ENCODE measurements around the gene SEC63.

SEC63 gene

GRCh38 chr6:107830060-107830459 is 127.9 kb downstream of the SEC63 start:
- ATAC-seq: no peak
- TF ChIP-seq RARB (CRISPR knock-in tag; IDR thresholded peaks at IDR 0.05) (no peak), ZNF70 (CRISPR knock-in tag; IDR thresholded peaks at IDR 0.05) (no peak), ZC3H10 (CRISPR knock-in tag; IDR thresholded peaks at IDR 0.05) (no peak), CSDC2 (CRISPR knock-in tag; IDR thresholded peaks at IDR 0.05) (no peak), OSR1 (CRISPR knock-in tag; IDR thresholded peaks at IDR 0.05) (no peak), ARNTL (CRISPR knock-in tag; IDR thresholded peaks at IDR 0.05; ENCODE audit: borderline replicate concordance, low read depth) (no peak)

GRCh38 chr6:107827541-107827940 is 130.5 kb downstream of the SEC63 start:
- ATAC-seq: no peak
- TF ChIP-seq ZC3H10 (CRISPR knock-in tag; IDR thresholded peaks at IDR 0.05) (no peak), ZNF565 (CRISPR knock-in tag; conservative IDR thresholded peaks at IDR 0.05; ENCODE audit: low read depth) (no peak), CSDC2 (CRISPR knock-in tag; IDR thresholded peaks at IDR 0.05) (no peak), OSR1 (CRISPR knock-in tag; IDR thresholded peaks at IDR 0.05) (no peak), GLIS3 (CRISPR knock-in tag; IDR thresholded peaks at IDR 0.05) (no peak), SNAI2 (CRISPR knock-in tag; IDR thresholded peaks at IDR 0.05) (no peak), CREB5 (CRISPR knock-in tag; IDR thresholded peaks at IDR 0.05; ENCODE audit: low read depth) (no peak), PATZ1 (CRISPR knock-in tag; IDR thresholded peaks at IDR 0.05; ENCODE audit: borderline replicate concordance) (no peak), RARB (CRISPR knock-in tag; IDR thresholded peaks at IDR 0.05) (no peak), ESRRG (CRISPR knock-in tag; IDR thresholded peaks at IDR 0.05) (no peak), TSHZ2 (CRISPR knock-in tag; IDR thresholded peaks at IDR 0.05) (no peak), TOX (CRISPR knock-in tag; IDR thresholded peaks at IDR 0.05; ENCODE audit: borderline replicate concordance) (no peak), ZNF70 (CRISPR knock-in tag; IDR thresholded peaks at IDR 0.05) (no peak), ZNF8 (CRISPR knock-in tag; IDR thresholded peaks at IDR 0.05) (no peak)

DNA sequence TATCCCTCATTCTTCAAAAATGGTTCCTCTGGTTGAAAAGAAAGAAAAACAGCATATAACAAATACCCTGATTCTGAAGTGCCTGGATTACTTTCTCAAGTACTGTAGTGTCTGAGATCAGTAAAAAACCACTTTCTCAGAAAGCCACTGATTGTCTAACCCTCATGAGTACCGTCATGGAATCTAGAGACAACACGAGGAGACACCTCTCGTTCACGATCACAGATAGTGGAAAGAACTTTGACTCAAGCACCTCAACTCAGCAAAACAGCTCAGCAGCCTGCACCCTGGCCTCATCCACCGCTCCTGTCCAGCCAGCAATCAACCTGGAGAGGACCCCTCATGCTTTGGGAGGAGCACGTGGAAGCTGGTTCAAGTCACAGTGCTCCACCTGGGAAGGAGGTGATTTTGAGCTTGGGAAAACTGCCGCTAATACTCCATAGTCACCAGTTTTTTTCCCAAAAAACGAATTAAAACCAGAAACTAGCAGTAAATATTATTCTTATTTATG is 134.9 kb downstream of the SEC63 start:
- ATAC-seq: no peak
- TF ChIP-seq RARB (CRISPR knock-in tag; IDR thresholded peaks at IDR 0.05): no peak
- TF ChIP-seq TSHZ2 (CRISPR knock-in tag; IDR thresholded peaks at IDR 0.05): no peak
- no peak for TF ChIP-seq SNAI2 (CRISPR knock-in tag; IDR thresholded peaks at IDR 0.05)
- no peak for TF ChIP-seq ZNF70 (CRISPR knock-in tag; IDR thresholded peaks at IDR 0.05)
- no peak for TF ChIP-seq ZFP3 (CRISPR knock-in tag; IDR thresholded peaks at IDR 0.05)
- no peak for TF ChIP-seq ZFP30 (CRISPR knock-in tag; IDR thresholded peaks at IDR 0.05)
- TF ChIP-seq, protein P1, sequence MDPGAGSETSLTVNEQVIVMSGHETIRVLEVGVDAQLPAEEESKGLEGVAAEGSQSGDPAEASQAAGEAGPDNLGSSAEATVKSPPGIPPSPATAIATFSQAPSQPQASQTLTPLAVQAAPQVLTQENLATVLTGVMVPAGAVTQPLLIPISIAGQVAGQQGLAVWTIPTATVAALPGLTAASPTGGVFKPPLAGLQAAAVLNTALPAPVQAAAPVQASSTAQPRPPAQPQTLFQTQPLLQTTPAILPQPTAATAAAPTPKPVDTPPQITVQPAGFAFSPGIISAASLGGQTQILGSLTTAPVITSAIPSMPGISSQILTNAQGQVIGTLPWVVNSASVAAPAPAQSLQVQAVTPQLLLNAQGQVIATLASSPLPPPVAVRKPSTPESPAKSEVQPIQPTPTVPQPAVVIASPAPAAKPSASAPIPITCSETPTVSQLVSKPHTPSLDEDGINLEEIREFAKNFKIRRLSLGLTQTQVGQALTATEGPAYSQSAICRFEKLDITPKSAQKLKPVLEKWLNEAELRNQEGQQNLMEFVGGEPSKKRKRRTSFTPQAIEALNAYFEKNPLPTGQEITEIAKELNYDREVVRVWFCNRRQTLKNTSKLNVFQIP (CRISPR knock-in tag; IDR thresholded peaks at IDR 0.05; ENCODE audit: borderline replicate concordance, low read depth): no peak
- TF ChIP-seq ISL1 (CRISPR knock-in tag; IDR thresholded peaks at IDR 0.05): no peak
- no peak for TF ChIP-seq ZC3H10 (CRISPR knock-in tag; IDR thresholded peaks at IDR 0.05)
- no peak for TF ChIP-seq PPARA (CRISPR knock-in tag; IDR thresholded peaks at IDR 0.05; ENCODE audit: borderline replicate concordance)
- no peak for TF ChIP-seq PATZ1 (CRISPR knock-in tag; IDR thresholded peaks at IDR 0.05; ENCODE audit: borderline replicate concordance)

Measured in SK-N-SH treated with all-trans-retinoic acid at 6 μM for 48 hours (cell line).